Measurements from ENCODE around the gene TSHZ1.

DNA sequence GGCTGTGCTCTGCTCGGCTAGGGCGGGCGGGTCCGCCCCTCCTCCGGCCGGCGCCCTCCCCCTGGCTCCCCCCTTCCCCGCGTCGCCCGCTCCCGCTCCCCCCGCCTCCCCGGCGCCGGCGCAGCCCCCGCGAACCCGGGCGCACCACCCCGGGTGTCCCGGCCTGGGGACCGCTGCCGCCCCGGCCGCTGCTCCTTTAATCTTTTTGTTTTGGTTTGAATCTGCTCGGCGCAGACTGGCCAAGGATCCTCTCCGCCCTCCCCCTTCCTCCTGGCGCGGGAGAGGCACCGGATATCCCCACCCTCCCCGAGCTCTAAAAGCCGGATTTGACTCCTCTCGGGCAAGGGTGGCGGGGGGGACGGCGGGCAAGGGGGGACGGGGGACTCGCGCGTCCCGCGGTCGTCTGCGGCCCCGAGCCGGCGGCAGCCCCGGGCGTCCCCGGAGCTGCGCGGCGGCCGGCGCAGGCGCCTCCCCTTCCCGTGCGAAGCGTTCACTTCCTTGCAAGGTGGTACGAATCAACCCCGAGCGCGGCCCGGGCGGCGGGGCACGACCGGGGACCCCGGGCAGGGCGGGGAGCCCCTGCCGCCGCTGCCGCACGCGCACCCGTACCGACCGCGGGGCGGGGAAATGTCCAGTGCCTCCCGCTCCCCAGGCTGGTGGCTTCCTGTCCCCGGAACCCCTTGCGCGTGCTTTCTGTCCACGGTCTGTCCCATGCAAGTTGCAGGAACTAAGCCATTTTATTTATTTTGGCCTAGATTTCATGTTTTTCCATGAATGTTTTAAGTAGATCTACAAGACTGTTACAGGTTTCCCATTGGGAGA, 1.3 kb upstream of the TSHZ1 start, which contains the start of gene PTGR3:
- TF ChIP-seq, protein P1, sequence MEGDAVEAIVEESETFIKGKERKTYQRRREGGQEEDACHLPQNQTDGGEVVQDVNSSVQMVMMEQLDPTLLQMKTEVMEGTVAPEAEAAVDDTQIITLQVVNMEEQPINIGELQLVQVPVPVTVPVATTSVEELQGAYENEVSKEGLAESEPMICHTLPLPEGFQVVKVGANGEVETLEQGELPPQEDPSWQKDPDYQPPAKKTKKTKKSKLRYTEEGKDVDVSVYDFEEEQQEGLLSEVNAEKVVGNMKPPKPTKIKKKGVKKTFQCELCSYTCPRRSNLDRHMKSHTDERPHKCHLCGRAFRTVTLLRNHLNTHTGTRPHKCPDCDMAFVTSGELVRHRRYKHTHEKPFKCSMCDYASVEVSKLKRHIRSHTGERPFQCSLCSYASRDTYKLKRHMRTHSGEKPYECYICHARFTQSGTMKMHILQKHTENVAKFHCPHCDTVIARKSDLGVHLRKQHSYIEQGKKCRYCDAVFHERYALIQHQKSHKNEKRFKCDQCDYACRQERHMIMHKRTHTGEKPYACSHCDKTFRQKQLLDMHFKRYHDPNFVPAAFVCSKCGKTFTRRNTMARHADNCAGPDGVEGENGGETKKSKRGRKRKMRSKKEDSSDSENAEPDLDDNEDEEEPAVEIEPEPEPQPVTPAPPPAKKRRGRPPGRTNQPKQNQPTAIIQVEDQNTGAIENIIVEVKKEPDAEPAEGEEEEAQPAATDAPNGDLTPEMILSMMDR (conservative IDR thresholded peaks at IDR 0.05; ENCODE audit: low read length) = no peak
- TF ChIP-seq EZH2phosphoT487 (IDR thresholded peaks at IDR 0.05; ENCODE audit: borderline replicate concordance, low read depth, low read length) = no peak
